Epithelial cell of prostate (primary cell): ENCODE results near the gene ASB15.
"Not testable (repeated sequence)": the region's sequence is repeated elsewhere in the genome, so short reads cannot be mapped to it uniquely, and the experiment has no call there.

Source experiments
- DNase-seq: peaks from one replicate; pipeline ENCODE4 v3.0.0-alpha.2; 2011; ENCODE audit warnings: low read depth, low spot score
- H3K27ac ChIP-seq: fragments of 450-650 bp; 2 replicates; pipeline ENCODE4 v1.5.1; 2017; ENCODE audit warnings: mild to moderate bottlenecking

Gene ASB15

DNA sequence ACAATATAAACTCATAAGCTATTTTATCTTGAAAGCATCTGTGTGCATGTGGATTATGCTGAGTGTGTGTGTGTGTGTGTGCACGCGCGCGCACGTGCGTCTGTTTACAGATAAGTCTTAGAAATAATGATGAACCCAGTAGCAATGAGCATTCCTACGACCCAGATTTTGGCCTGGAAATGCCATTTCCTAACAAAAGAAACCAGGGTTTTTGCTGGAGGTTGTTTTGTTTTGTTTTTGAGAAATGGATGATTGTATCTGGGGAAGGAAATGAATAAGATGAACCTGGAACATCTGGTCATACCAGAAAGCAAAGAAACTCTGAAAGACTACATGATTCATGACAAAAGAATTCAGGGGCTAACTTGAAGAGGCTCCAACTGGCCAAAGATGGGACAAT lies 31.9 kb downstream of the ASB15 start:
- peak overlapping the region; percentile 50 for H3K27ac ChIP-seq
- no peak for DNase-seq

DNA sequence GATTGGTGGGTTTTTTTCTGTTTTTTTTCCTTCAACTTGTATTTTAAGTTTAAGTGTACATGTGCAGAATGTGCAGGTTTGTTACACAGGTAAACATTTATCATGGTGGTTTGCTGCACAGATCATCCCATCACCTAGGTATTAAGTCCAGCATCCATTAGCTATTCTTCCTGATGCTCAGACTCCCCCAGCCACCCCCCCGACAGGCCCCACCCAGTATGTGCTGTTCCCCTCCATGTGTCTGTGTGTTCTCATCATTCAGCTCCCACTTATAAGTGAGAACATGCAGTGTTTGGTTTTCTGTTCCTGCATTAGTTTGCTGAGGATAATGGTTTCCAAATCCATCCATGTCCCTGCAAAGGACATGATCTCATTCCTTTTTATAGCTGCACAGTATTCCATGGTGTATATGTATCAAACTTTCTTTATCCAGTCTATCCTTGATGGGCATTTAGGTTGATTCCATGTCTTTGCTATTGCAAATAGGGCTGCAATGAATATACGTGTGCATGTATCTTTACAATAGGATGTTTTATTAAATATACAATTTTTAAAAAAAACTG lies 32.5 kb downstream of the ASB15 start:
- not testable (repeated sequence) for DNase-seq

DNA sequence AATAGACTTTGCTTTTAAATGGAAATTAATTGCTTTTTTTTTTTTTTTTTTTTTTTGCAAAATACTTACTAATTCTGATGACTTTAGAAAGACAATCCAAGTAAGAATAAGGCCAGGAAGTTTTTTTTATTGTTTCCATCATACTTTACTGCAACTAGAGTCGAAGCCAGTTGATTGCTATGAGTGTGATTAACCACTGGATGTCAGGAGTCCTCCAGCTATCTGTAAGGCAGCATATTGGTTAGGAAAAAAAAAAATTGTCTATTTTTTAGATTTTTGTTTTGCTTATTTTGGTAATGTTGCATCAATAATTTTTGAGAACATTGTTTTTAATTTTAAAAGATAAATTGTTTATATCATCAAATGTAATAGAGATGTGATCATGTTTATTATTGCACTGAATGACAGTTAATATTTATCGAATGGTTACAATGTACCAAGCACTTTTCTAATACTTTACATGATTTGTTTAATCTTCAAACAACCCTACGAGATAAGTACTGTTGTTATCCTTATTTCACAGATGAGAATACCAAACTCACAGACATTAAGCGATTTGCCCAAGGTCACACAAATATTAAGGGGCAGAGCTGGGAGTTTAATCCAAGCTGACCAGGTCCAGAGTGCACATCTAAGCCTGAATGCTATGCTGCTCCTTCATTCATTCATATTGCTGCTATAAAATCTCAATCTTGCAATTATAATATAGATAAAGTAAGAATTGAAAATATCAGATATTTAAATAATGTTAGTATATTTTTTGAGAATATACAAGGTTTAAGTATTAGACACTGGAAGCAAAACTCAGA lies 34.1 kb downstream of the ASB15 start:
- DNase-seq = no peak
- H3K27ac ChIP-seq = no peak overlapping the region

More for the DNA sequence above, 32.5 kb downstream of the ASB15 start:
- peak overlapping the region; percentile 50 for H3K27ac ChIP-seq

DNA sequence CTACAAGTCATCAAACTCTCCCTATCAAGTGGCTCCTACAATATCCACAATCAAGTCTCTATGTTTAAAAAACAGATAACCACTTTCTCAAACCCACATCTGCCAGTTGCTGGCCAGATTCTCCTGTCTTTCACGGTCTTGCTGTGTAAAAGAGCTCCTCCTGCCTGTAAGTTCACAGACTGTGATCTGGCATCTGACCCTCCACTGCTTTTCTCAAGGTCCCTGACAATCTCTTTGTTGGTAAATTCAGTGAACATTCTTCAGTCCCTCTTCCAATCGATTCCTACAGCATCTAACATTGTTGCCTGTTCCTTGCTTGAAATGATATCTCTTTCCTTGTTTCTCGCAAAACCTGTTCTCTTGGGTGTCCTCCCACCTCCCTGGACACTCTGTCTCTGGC lies 35.6 kb downstream of the ASB15 start:
- no peak for DNase-seq
- H3K27ac ChIP-seq = no peak overlapping the region

DNA sequence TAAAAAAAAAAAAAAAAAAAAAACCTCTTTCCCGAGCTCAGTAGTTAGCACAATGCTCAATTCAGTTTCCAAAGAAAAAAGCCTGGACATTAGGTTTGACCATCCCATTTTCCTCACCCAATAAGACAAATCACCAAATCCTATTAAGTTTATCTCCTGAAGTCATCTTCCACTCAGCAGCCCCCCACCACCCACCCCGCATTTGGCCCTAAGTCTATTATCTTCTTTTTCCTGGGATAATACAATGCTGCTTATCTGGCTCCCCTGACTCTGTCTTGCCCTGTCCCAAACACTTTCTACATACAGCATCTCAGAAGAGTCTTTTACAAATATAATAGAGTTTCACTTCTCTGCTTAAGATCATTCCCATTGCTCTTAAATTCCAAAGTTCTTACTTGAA lies 36.3 kb downstream of the ASB15 start:
- no peak for DNase-seq
- H3K27ac ChIP-seq = no peak overlapping the region

DNA sequence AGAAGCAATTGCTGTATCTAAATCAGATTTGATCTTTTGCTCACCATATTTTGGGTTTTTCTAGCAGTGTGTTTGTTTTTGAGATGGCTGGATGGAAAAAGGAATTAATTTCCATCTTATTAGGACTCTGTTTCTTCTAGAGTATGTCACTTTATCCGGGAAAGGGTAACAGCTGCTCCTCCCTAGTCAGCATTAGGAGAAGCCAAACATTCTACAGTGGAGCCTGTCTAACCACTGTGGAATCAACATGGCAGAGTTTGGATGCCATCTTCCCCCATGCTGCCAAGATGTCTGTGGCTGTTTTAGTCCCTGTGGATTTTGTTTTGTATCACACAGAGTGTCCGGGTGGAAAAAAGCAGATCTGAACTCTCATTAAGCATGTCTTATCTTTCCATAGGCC lies 38.0 kb downstream of the ASB15 start:
- no peak for DNase-seq
- no peak overlapping the region for H3K27ac ChIP-seq

DNA sequence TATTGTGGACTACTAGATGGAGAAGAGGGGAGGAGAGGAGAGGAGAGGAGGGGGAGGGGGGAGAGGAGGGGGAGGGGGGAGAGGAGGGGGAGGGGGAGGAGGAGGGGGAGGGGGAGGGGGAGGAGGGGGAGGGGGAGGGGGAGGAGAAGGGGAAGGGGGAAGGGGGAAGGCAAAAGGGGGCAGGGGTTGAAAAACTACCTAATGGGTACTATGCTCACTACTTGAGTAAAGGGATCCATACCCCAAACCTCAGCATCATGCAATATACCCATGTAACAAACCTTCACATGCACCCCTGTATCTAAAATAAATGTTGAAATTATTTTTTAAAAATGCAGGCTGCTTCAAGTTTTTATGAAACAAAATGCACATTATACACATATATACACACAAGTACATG lies 39.0 kb downstream of the ASB15 start:
- H3K27ac ChIP-seq = no peak overlapping the region
- DNase-seq = no peak

DNA sequence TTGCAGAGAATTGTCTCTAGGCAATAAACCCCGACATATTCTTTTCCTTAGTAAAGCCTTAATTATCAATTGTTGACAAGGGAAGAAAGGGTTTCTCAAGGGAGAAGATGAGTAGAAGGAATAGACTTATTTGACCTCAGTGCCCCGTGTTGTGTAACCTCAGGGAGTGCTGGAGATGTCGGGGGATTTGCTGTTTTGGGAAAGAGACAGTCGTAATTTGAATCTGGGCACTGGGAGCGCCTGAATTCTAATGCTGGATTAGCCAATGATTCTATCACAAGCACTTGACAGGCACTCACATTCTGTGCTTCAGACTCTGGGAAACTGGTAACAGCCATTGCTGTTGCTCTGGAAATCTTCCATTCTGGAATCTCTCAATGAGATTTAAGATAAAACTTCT lies 40.3 kb downstream of the ASB15 start:
- no peak for DNase-seq
- H3K27ac ChIP-seq = no peak overlapping the region

DNA sequence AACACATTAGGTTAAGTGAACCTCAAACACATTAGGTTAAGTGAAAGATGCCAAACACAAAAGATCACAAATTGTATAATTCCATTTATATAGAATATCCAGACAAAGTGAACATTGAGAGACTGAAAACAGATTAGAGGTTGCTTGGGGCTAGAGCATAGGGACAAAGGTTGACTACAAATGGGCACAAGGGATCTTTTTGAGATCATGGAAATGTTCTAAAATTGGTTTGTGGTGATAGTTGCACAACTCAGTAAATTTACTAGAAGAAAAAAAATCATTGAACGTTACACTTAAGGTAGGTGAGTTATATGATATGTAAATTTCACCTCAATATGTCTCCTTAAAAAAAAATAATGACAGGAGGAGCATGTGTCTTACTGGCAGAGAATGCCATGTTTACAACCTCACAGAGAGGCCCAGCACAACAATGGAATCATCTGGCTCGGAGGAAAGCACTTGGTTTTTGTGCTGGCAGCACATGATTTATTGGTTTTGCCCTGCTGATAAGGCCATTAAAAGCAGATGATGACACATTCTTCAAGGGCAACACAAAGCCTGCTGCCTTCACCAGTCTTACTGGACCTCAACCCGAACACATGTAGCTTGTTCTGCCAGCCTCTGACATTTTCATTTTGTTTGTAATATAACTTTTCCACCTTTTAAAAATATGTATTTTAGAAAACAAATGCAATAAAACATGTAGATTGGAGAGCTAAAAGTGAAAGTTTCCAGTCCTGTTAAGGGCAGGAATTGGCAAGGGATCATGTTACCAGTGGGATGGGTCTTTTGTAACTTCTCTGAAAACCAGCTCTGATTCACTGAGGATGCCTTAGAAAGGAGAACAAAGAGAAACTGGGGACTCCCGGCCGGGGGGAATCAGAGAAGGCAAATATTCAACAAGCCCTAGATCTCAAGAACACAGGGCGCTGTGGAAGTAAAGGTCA lies 42.1 kb downstream of the ASB15 start:
- peak; percentile 29 for DNase-seq

DNA sequence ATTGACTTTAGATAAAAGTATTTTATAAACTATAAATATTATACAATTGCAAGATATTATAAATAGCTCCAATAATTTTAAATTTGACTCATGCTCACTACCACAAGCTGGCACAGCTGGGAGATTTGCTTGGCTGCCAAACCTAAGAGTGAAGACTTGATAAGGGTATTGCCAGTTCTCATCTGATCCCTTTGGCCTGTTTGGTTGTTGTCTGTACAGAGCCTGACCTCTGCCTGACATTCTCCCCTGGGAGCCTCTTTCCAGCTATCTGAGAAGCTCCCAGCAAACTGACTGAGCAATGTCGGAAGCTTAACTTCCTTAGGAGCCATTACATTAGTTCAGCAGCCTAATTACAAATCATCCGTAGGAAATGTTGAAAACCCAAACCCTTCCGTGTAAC lies 43.9 kb downstream of the ASB15 start:
- DNase-seq = no peak
- H3K27ac ChIP-seq = no peak overlapping the region

More for the DNA sequence above, 42.1 kb downstream of the ASB15 start:
- no peak overlapping the region for H3K27ac ChIP-seq

DNA sequence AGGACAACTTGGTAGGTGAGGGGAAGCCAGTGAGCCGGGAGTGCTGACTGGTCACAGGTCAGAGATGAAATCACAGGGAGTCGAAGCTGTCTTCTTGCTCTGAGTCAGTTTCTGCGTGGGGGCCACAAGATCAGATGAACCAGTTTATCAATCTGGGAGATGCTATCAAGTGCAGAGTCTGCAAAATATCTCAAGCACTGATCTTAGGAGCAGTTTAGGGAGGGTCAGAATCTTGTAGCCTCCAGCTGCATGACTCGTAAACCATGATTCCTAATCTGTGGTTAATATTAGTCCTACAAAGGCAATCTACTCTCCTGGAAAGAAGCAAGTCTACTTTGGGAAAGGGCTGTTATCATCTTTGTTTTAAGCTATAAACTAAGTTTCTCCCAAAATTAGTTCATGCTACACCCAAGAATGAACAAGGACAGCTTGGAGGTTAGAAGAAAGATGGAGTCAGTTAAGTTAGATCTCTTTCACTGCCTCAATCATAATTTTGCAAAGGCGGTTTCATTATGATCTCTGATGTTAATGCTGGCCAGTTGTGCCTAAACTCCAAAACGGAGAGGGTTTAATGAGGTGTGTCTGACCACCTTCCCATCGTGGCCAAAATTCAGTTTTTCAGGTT lies 45.6 kb downstream of the ASB15 start:
- no peak overlapping the region for H3K27ac ChIP-seq
- DNase-seq = no peak

DNA sequence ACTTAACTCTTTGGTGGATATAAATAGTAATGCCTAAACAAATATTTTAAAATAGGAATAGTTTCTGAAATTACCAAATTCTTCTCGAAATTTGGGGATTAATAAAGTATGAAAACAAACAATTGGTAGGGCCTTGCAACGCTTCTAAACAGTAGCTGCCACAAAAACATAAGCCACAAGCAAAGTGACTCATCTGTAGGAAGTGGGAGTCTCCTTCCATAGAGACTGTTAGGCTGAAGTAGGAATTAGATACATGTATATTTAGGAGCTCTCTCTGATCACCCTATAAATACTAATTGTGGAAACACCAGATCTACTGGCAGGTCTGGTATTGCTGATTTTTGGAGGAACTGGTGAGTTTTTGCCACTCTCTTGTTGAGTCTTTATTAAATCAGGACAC lies 48.3 kb downstream of the ASB15 start:
- H3K27ac ChIP-seq = no peak overlapping the region
- DNase-seq = no peak

DNA sequence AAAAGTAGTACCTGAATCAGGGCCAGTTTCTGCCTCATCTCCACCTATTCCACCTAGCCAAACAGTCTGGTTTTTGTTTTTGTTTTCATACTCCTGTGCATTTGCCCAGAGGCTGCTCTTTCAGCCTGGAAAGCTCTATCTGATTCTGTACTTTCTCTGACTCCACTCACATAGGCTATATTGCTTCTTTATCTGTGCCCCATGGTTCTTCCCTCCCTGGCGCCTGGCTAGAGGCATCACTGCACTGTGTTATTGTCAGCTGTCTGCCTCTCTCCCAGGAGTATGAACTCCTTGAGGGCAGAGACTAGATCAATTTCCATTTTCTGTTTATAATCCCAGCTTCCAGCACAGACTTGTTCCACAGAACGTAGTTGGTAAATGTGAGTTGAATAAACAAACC lies 49.0 kb downstream of the ASB15 start:
- no peak overlapping the region for H3K27ac ChIP-seq
- no peak for DNase-seq

DNA sequence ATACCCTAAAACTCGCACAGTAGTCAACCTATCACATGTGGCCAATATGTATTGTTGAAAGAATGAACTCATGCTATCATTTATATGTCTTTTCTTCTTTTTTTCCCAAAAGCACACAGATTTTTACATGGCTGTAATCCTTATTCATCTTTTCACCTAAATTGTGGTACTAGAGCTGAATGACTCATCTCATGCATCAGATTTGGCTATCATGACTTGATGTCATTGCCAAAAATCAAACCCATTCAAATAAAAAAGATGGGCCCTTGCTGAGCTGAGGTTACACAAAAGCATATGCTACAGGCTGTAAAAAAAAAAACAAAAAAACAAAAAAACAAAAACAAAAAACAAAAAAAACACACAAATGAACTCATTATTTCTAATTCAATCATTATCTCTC lies 50.8 kb downstream of the ASB15 start:
- H3K27ac ChIP-seq = no peak overlapping the region
- DNase-seq = no peak

DNA sequence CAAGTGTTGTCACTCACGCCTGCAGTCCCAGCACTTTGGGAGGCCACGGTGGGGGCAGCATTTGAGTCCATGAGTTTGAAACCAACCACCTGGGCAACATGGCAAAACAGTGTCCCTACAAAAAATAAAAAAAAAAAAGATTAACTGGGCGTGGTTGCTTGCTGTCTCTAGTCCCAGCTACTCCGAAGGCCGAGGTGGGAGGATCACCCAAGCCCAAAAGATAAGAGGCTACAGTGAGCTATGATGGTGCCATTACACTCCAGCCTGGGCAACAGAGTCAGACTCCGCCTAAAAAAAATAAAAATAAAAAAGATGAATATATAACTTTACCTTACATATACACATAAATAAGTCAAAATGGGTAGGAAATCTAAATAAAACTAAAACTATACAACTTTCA lies 51.5 kb downstream of the ASB15 start:
- H3K27ac ChIP-seq = no peak overlapping the region
- no peak for DNase-seq

DNA sequence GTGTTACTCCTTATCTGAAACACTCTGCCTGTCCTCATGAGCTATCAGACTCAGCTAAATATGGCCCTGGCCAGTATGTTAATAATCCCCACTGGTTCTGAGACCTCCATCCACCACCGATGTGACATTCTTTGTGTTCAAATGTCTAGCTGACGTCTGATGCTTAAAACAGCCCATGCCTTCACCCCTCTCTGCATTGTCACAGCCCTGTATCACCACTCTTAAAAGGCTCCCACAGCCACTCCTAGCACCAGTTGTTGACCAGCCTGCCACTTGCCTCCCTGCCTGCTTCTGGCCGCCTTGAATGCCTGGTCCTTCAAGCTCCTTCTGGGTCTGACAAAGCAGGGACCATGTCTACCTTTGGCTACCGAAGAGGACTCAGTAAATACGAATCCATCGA lies 54.0 kb downstream of the ASB15 start, which contains the start of gene LMOD2:
Gene LMOD2 (plus strand): TSS at position 253 of the 400 bp plus-strand sequence. CDS start 98 bp downstream, at position 351.
- no peak for DNase-seq
- H3K27ac ChIP-seq = no peak within 1 kb of the TSS

DNA sequence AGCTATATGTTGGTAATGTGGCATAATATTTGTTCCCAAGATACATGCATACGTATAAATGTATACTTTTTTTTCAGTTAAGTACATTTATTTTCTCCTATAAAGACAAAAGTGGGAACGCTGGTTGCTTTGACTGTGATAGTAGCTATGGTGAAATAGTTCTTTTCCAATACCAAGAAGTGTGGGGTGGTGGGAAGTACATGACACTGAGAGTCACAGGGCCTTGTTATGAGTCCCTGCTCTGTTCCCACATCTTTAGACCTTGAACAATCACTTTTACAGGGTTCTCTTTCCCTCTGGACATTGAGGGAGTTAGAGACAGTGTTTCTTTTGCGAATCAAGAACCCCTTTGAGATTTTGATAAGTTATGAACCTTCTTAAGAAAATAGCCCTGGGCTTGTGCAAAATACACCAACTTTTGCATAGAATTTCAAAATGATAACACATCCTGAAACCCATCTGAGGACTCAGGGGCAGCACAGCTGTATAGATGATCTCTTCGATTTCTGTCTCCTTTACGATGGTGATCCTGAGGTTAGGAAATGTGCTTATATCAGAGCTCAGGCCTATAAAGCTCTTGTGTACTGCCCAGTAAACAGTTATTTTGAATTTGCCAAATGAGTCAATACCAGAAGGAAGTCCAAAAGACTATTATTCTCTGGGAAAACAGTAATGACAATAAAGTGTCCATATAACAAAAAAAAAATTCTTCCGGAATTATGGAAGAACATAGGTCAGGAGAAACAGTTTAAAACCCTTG lies 55.1 kb downstream of the ASB15 start:
- H3K27ac ChIP-seq = no peak overlapping the region
- no peak for DNase-seq

DNA sequence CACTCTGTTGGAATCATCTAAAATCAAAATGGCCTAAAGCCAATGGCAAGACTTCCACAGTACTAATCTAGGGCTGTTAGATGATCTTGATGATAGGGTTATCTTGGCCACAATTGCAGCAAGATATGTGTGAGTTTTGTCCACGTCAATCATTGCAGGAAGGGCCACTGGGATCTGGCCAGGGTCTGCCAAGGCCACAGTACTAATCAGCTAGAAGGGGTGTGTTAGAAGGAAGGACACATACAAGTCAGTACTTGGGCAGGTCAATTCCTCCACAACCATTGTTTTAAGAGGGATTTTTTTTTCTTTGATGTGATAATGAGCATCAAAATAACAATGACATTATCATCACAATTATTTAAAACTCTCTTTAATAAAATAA lies 55.7 kb downstream of the ASB15 start:
- no peak overlapping the region for H3K27ac ChIP-seq

DNA sequence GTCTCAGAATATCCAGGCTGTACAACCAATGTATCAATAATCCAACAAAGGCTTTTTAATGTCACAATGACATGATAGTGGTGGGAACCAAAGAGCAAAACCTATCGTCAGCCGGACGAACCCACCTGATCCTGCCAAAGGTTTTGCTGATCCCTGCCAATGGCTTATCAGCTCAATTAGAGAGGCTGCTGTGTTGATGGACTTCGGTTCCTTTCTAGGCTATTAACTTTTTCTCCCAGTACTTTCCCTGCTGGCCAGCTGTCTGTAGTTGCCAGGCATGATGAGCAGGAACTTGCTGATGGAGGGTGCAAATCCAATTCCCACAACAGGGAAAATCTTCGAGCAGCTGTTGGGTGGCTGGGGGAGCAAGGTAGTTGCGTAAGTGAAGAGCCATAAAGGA lies 56.4 kb downstream of the ASB15 start:
- DNase-seq = no peak
- H3K27ac ChIP-seq = no peak overlapping the region

More for the DNA sequence above, 55.7 kb downstream of the ASB15 start:
- DNase-seq = no peak
